NCI-H2196 treated with DMSO at 0.1 percent for 48 hours (cell line): ENCODE measurements around the gene OR2W1.

Experiments
- DNase-seq: peaks from one replicate; lab custom pipeline; 2025; ENCODE audit not compliant: unreplicated experiment; lab: John Stamatoyannopoulos, UW

The OR2W1 gene

GRCh38 chr6:28996844-28997510 lies 48.0 kb downstream of the OR2W1 start:
- no peak for DNase-seq

DNA sequence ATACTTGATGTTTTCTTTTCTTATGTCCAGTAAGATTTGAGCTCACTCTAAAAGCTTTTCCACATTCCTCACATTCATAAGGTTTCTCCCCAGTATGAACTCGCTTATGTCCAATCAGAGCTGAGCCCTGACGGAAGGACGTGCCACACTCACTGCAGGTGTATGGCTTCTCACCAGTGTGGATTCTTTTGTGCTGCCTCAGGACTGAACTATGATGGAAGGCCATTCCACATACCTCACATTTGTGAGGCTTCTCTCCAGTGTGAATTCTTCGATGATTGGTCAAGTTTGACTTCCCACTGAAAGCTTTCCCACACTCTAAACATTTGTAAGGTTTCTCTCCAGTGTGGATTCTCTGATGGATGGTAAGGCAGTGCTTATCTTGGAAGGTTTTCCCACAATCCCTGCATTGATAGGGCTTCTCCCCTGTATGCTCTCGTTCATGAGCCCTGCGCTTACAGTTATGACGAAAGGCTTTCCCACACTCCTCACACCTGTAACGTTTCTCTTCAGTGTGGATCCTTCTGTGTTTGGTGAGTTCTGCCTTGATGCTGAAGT lies 49.8 kb downstream of the OR2W1 start:
- no peak for DNase-seq
